GM12878 (cell line): Measurements from ENCODE around the gene TTLL13.
A peak's percentile ranks its signal among the peaks of the same experiment; 100 is the strongest.

ENCODE experiments used
- CTCF ChIP-seq, 3 experiments: IDR thresholded peaks in 2 of 3; conservative IDR thresholded peaks in 1 of 3; 2 replicates each; pipeline ENCODE4 v1.5.1; 2011; ENCODE audit warnings: low read depth in 3 of 3, low read length in 3 of 3, mild to moderate bottlenecking in 3 of 3, control low read depth in 2 of 3, moderate library complexity in 2 of 3, inconsistent platforms in 1 of 3, mixed read lengths in 1 of 3; ENCODE audit not compliant: control insufficient read depth in 2 of 3, insufficient read depth in 1 of 3; ENCODE audit errors: extremely low read depth in 1 of 3
- EZH2 ChIP-seq: IDR thresholded peaks from 2 replicates; pipeline ENCODE4 v1.6.1; 2012; ENCODE audit warnings: low read depth, mild to moderate bottlenecking, control low read depth, inconsistent platforms, low read length, borderline replicate concordance; ENCODE audit not compliant: control insufficient read depth
- SPI1 ChIP-seq: IDR thresholded peaks from 2 replicates; pipeline ENCODE4 v1.6.1; 2011; ENCODE audit warnings: low read depth, mild to moderate bottlenecking, low read length, moderate library complexity, borderline replicate concordance; ENCODE audit not compliant: insufficient read depth
- TBL1XR1 ChIP-seq: IDR thresholded peaks from 2 replicates; pipeline ENCODE4 v1.6.1; 2012; ENCODE audit warnings: low read depth, low read length, improper control_type of control experiment

GRCh38 chr15:90221246-90221900, 28.0 kb upstream of the TTLL13 start:
- TF ChIP-seq CTCF (IDR thresholded peaks at IDR 0.05 in 2 of 3, conservative IDR thresholded peaks at IDR 0.05 in 1 of 3; ENCODE audit: control insufficient read depth in 2 of 3, extremely low read depth in 1 of 3, insufficient read depth in 1 of 3, low read depth in 3 of 3, low read length in 3 of 3) (peak; percentile 66 to 82 (median 81)), EZH2 (no peak), TBL1XR1 (no peak), SPI1 (no peak)
